Right kidney (tissue), 1 donor: Measurements from ENCODE around the gene TP53TG5.
A peak's percentile ranks its signal among the peaks of the same experiment; 100 is the strongest.
"Not testable (repeated sequence)": the region's sequence is repeated elsewhere in the genome, so short reads cannot be mapped to it uniquely, and the experiment has no call there.

Source experiments
- DNase-seq: peaks from one replicate; pipeline ENCODE4 v3.0.0-alpha.2; 2016

Gene TP53TG5

GRCh38 chr20:45366192-45366591 lies 11.9 kb downstream of the TP53TG5 start:
- no peak for DNase-seq

GRCh38 chr20:45365444-45365970 lies 12.6 kb downstream of the TP53TG5 start:
- no peak for DNase-seq

DNA sequence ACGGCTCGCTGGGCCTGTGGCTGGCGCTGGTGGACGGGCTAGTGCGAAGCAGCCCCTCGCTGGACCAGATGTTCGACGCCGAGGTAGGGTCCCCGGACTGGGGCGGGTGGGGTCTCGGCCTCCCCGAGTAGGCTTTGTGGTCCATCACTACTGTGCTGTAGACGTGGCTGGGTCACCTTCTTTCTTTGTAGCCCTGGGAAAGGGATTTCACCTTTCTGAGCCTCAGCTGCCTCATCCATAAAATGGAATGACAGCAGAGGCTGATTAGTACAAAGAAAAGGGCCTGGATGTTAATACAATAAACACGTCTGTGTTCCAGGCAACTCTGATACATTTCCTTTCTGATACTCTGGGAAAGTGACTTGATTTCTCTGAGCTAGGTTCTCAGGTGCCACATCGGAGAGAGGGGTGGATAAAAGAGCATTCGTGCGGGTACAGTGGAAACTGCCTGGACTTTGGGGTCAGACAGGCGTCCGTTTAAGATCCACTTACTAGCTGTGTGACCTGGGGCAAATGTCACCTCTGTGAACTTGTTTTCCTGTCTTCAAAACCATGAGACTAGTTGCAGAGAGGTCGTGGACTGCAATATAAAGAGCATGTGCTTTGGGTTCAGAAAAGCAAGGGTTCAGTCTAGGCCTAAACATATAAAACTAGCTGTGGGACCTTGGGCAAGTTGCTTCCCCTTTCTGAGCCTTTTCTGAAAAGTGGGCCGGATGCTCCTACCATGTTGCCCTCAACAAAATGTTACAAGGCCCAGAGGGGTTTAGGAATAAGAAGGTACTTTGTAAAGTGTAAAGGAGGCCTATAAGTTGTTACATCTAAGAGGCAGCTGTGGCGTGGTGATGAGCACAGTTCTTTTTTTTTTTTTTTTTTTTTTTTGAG lies 14.3 kb downstream of the TP53TG5 start:
- no peak for DNase-seq

- peak; percentile 100 for DNase-seq
Observed at GRCh38 chr20:45362804-45363610, 15.1 kb downstream of the TP53TG5 start, which contains the start of gene SYS1. Gene SYS1 (plus strand): TSS chr20:45363156. CDS start chr20:45363532, 376 bp downstream.

GRCh38 chr20:45361793-45362192 lies 16.3 kb downstream of the TP53TG5 start:
- no peak for DNase-seq

DNA sequence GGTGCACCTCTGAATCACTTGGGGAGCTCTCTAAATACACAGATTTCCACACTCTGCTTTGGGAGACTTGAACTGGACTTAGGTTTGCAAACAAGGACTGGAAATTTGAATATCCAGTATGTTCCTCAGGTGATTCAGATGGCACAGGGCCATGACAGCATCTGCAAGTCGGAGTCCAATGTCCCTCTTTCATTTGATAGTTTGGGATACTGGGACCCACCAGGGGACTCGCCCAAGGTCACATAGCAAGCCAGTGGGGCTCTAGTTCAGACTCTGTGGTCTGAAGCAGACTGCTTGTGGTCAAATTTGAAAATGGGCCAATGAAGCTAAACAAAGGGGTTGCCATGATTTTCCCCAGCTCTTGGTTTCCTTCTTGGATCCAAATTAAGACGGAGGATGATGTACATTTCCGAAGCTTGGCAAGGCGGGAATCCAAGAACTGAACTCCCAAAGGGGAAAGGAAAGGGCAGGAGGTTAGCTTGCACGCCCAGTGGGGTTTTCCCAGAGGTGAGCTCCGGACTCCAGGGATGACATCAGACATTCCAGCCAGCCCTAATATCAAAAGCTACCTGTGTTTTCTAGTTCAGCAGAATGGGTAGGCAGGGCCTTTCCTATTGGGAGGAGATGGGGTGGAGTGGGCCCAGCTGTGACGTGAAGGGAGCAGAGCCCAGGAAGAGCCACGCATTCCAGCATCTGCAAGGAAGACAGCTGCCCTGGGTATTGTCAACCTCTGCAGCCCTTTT lies 18.5 kb downstream of the TP53TG5 start:
- no peak for DNase-seq

GRCh38 chr20:45359069-45359405 lies 19.1 kb downstream of the TP53TG5 start:
- DNase-seq, result no peak

GRCh38 chr20:45358282-45359068 lies 19.6 kb downstream of the TP53TG5 start:
- DNase-seq, result no peak

- DNase-seq, result no peak
Observed at GRCh38 chr20:45355209-45356084, 22.7 kb downstream of the TP53TG5 start.

DNA sequence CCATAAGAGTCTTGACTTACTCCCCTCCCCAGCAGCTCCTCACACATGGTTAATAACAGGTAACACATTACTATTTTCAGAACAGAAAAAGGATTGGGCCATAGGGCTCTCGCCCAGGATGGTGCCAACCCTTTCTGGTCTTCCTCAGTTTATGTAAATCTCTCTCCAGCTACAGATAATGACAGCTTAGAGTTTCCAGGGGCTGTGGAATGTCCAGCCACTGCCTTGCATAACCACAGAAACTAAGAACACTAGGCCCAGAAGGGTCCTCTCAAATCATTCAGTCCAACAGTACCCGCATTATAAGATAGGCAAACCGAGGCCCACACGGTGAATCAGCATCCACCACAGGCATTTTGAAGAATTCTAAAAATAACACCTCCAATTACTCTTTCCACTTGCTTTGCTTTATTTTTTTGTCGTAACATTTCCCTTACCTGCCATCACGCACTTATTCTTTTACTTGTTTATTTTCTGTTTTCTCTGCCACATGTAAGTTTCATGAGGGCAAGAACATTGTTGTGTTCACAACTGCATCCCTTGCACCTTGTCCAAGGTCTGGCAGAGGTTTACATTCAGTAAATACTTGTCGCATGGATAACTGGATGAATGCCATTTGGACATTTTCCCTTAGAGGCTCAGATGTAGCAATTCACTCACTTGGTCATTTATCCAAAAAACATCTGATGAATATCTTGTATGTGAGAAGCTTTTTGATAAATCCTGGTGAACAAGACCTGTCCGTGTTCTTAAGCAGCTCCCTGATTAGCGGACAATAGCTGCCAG lies 23.5 kb downstream of the TP53TG5 start:
- DNase-seq, result no peak

DNA sequence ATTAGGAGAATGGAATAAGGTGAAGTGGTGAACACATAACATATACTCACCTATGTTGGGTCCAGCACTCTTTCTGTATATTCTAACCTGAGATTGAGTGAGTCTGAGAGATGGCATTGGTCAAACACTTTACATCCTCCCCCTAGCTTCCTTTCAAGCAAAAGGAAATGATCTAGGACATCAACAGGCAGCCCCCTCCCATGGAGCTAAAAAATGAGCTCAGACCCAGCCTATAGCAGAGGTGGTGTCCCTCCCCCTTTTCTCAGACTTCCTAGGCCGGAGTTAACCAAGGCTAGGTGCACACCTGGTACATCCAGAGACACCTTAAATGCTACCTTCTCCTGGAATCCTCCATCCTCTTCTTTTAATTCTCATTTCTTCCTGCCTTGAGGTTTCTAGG lies 24.4 kb downstream of the TP53TG5 start:
- no peak for DNase-seq

- no peak for DNase-seq
Observed at GRCh38 chr20:45352729-45353128, 25.4 kb downstream of the TP53TG5 start.

GRCh38 chr20:45350795-45351194 lies 27.3 kb downstream of the TP53TG5 start:
- not testable (repeated sequence) for DNase-seq

DNA sequence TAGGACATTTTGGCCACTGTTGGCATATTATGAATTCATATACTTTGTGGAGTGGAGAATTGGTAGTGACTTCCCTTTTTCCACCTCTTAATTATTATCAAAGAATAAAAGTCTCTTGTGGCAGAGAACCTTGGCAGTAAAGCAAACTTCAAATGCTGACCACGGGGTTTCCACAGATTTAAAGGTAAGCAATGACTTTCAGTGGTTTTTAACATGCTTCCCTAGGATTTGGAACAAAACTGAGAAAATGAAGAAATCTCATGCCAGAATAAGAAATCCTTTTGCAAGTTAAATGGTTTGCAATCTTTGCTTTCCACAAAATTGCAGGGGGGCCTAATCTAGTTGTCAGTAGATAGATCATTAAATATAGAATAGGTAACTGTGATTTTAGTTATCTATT lies 27.9 kb downstream of the TP53TG5 start:
- DNase-seq, result no peak

- peak; percentile 67 for DNase-seq
Observed at GRCh38 chr20:45347936-45348778, 30.0 kb downstream of the TP53TG5 start, which contains the start of gene SDC4. Gene SDC4 (minus strand): TSS chr20:45348424. CDS start chr20:45348384, 40 bp downstream.

GRCh38 chr20:45347297-45347935 lies 30.7 kb downstream of the TP53TG5 start:
- no peak for DNase-seq

DNA sequence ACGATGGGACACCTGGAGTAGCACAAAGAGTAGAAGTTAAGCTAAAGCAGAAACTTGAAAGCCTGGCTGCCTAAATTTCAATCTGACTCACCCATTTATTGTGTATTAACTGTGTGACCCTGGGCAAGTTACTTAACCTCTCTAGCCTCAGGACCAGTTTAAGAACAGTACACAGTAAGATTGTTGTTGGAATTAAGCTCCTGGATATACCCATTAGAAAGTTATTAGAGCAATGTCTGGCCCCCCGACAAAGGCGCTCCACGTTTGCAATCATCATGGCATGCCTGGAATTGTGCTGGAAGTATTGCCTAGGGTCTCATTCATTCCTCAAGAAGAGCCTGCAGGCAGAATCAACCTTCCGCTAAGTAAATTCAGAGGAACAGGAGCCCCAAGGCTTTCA lies 31.3 kb downstream of the TP53TG5 start:
- no peak for DNase-seq

DNA sequence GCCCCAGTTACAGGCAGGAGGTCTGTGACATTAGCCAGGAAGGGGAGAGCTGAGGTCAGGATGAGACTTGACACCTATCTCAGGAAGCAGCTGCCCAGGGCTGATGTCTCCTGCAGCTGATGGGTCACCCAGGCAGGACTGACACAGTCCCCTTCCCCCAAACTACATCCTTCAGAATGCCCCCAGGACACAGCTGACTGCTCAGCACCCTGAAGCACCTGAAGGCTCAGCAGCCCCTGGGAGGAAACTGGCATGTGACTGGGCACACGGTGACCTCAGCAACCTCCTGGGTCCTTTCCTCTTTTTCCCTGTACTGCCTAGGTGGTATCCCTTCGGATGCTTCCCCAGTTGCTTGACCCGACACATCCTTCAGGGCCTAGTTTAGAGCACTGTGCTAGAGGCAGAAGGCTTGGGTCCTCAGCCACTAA lies 31.8 kb downstream of the TP53TG5 start:
- no peak for DNase-seq
